Measurements from ENCODE around the gene SSPN.
"Not testable (repeated sequence)": the region's sequence is repeated elsewhere in the genome, so short reads cannot be mapped to it uniquely, and the experiment has no call there.

SSPN gene

DNA sequence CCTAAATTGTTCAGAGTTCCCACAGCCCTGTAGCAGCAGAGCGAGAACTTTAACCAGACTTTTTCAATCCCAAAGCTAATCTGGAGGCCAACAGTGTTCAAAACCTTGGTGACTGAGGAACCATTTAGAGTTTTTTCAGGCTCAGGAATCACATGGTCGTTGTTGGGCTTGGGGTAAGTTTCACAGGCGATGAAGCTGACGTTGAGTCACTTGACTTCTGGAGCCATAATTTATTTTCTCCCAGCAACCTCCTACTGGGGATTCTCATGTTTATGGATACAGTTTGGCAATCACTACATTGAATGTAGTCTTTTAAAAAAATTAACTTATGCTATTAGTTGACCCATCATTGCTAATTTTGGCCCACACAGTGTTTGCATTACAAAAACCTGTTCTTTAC lies 34.5 kb downstream of the SSPN start:
- no peak for DNase-seq (ENCODE audit: low read depth)

DNA sequence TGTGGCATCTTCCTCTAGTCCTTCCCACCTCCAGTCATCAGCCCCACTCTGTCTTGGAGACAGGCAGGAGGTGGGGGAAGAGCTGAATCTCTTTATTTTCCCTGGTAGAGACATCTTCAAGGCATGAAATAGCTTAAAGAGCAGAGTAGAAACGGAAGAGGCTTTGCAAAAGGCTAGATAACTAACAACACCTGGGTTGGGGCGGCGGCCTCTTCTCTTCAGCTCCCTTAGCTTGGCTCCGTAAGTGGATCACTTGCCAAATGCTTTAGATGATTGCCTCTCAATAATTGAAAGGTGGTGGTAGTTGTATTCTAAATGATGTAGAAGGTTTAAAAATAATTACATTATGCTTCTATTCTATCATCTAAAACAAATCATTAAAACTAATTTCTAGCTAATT lies 36.1 kb downstream of the SSPN start:
- no peak for DNase-seq (ENCODE audit: low read depth)

DNA sequence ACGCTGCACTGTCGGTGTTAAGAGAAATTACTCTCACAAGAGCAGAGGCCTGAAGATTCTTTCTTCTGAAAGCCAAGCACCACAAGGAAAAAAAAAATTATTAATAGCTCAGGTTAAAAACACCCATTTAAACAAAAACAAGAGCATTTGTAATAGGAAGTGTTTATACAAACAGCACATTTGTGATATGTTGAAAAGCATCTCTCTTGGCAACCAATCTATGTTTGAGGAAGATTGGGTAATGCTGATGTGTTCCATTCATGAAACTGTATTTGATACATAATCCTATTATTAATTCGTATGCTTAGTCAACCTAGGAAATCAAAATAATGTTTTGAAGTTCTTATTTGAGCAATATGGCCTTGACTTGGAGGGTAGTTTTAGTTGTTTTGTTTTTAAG lies 36.5 kb downstream of the SSPN start:
- no peak for DNase-seq (ENCODE audit: low read depth)

DNA sequence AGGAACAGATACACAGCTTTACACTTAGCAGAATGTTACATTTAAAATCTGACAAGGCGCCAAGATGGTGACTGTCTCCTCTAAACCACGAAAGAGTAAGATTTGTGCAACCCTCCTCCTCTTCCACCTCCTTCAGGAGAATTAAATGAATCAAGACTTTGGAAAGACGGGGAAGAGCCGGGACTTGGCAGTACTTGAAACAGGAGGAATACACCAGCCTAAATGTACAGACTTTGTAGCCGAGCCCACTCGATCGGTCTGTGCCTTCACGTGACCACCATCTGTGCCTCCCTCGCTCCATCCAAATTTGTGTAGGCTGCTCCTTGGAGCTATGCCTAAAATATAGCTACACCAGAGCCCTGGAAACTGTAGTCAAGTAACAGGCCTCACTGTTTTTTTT lies 38.3 kb downstream of the SSPN start:
- DNase-seq (ENCODE audit: low read depth) = no peak

DNA sequence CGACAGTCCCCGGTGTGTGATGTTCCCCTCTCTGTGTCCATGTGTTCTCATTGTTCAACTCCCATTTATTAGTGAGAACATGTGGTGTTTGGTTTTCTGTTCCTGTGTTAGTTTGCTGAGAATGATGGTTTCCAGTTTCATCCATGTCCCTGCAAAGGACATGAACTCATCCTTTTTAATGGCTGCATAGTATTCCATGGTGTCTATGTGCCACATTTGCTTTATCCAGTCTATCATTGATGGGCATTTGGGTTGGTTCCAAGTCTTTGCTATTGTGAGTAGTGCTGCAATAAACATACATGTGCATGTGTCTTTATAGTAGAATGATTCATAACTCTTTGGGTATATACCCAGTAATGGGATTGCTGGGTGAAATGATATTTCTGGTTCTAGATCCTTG lies 40.1 kb downstream of the SSPN start:
- not testable (repeated sequence) for DNase-seq (ENCODE audit: low read depth)

DNA sequence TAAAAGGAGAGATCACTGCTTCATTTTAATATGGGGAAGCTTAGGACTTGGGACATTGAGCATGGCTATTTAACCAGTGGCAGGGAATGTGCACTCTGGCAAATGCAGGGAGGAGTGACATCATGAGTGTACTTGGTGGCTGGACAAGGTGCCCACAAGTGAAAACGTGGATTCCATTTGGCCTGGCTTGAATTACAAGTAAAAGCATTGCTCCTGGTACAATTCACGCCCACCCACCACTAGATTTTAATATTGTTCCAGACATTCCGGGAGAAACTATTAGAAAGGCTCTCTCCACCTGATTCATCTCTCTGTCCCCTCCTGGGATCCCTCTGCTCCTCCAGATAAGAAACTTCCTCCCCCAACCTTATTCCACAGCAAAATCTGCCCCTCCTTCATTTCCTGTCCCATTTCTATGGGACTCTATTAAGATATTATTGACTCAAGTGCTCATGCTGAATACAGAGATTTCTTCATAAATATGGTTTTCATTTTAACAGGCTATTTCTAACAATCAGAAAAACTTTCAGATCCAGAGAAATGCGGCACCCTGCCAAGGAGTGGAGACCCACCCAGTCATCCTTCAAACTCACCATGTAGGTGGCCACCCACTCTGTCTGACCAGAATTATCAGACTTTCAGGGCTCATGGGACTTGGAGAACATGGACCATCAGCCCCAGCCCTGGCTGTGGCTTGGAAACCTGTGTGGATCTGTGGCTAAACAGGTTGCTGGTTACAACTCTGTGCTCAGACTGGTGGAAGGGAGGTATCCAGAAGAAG lies 43.2 kb downstream of the SSPN start:
- no peak for DNase-seq (ENCODE audit: low read depth)

DNA sequence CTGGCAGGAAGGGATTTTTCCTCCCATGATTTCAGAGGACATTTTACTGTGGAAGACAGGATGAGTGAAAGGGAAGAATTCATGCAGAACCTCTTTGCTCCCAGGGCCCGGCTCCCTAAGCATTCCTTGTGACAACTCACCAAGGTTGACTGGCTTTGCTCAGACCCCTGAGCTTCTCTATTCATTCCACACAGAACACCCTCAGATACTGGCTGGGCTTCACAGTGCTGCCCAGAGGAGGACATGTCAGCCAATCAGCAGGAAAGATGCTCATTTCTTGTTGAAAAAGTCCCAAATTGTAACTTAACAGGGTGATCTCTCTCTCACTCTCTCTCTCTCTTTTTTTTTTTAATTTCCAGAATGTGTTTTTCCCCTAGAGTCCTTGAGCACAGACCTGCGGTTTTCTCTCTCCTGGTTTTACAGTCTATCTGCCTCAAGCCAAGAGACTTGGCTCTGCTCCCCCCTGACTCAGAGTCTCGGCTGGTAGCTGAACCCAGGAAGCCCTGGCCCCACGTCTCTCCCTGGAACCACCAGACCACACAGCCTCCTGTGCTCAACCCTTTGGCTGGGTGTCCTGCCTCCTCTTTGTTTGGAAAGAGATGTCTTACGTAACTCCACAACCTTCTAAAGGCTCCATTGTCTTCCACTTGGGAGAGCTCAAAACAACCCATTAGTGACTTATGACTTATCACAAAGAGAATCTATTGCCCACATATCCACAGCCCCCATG lies 43.9 kb downstream of the SSPN start:
- no peak for DNase-seq (ENCODE audit: low read depth)

DNA sequence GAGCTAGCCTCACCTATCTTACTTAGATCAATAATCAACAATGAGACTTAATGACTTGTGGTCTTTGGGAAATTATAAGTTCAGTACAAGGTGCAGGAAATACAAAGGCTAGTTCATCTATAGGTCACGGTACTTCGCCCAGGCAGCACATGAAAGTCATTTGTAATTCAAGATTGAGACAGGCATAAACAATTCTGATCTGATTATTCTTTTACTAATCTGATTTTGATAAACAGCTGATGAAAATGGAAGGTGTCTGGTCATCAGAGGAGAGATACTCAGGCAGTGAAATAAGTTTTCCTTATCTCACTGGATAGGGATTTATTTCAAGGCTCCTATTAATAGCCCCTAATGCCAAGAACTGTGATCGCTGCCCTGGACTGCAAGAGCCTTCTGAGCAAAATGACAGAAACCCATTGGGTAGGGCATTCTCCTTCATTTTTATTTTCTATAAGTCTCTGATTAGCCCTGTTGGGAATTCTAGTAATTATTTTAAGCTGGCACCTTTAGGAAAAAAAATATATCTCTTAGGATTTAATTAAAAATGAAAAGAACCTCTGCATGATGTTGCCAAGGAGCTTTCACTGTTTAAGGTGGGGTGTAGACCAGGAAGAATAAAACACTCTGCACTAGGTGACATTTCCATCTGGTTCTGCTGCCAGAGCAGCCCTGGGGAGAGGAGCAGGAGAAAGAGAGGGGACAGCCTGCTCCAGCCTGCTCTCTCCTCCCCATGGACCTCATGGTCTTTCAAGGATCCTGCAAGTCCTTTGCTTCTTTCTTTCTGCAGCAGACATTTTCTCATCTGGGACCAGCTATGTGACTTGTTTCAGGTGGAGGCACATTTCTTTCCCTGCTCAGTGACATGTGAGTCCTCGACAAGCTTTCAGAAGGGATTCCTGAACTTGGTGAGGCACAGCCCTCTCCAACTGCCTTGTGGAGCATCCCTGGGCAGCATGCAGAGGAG lies 44.8 kb downstream of the SSPN start:
- no peak for DNase-seq (ENCODE audit: low read depth)

DNA sequence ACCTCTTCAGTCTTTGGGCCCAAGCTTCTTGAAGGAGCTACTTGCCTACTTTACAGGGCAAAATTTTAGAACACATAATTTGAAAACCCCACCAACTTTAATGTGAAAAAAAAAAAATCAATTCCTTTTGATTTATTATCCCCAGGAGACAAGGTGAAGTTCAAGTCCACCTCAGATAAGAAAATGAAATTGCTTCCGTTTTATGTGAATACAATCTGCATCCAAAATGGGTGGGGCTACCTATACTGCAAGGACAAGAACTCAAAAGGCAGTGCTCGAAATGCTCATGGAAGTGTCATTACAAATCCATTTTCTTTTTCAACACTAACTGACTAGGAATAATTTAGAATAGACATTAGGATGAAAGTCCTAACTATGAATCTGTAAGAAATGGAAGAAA lies 45.7 kb downstream of the SSPN start:
- no peak for DNase-seq (ENCODE audit: low read depth)

DNA sequence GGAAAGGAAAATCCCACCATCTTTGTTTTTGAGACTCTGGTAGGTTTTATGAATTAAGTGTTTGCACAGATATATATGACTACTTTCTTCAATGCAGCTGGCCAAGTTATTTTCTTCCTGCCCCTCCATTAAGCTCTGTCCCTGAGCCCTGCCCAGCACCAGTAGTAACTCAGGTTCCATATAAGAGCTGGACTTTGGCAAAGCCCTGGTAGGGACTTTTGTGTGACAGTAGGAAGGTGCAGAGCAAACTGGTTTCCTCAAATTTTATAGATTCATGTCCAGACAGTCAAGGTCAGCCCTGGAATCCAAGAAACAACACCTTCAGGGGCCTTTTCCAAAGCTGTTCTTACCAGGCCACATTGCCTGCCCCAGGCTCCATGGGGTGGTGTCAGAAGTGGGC lies 47.3 kb downstream of the SSPN start:
- no peak for DNase-seq (ENCODE audit: low read depth)

DNA sequence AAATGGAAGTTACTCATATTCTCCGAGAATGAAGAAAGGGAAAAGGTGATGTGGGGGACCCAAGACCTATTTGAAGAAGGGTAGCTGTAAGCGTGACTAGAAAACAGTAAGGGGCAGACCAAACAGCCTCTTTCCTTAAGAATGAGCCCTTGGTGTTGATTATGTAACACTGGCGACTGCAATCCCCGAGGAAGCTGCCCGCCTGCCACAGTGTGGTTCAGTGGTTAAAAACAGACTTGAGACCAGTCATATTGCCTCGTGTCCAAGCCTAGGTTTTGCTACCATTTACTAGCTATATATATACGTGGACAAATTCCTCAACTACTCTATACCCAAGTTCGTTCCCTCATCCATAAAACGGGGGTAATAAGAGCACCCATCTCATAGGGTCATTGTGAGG lies 49.1 kb downstream of the SSPN start:
- no peak for DNase-seq (ENCODE audit: low read depth)

DNA sequence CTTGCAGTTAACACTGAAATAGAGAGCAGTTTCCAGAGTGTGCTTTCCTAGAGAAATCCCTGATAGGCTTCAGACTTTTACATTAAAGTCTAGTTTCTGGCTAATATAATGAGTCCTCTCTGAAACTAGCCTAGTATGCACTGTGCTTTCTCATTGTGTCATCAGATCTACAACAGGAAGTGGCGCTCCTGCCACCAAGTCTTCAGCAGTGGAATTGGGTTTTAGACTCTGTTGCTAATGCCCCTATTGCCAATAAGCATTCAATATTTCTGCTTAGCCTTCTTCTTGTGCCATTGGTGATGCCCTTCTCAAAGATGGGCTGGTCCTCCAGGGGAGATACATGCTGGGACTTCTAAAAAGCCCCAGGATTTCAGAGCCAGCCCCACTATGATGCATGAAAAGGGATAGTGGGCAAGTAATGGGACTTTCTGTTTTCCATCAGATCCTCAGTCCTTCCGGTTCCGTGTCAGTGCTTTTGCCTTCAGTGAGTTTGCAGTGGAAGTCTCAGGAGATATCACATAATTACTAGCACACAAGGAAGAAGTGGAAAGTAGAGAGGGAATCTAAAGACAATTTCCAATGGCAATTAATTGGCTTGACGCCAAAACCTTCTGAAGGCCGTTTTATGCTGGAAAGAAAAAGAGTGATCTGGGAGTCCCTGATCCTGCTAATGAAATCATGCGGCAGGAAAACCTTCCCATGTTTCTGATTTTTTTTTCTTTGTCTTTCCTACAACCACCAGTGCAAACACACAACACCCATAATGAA lies 50.0 kb downstream of the SSPN start:
- DNase-seq (ENCODE audit: low read depth) = no peak

DNA sequence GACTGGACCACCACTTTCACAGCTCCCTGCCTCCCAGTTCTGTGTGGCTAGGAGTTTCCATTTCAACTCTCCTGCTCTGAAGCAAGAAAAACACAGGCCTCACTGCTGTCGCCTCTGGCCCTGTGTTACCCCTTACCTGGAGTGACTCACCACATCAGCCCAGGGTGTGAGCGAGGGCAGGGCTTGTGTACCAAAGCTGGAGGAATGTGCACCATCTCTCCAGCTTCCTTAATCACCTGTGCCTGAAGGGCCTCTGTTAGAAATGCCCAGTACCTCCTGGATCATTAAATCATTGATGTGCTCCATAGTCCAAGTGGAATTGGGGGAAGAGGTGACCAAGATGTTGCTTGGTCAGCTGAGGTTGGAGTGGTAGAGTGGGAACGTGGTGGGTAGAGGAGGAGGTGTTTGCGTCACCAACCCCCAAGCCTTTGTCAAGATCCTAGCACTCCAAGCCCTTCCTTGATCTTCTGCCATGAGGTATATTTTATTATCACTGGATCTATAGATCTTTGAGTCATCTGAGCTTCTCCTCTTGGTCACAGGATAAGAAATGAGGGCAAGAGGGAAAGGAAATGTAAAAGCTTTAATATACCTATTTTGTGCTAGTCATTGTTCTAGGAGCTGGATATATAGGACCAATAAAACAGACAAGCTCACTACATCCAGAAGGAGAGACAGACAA lies 51.3 kb downstream of the SSPN start:
- DNase-seq (ENCODE audit: low read depth) = no peak

DNA sequence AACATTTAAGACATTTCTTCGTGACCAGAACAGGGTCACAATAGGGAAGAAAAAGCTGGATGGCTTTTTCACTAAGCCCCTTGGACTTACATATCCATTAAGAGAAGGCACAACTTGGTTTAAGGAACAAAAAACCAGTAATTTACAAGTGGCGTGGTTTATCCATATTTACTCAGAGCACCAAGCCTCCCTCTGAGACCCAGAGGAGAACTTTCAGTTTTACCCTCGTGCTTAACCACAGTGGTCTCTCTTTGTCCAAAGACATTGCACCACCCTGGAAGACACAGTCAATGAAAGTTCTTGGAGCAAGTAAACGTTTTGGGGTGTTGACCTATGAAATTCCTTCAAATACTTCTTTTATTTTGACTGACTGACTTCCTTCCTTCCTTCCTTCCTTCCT lies 52.5 kb downstream of the SSPN start:
- DNase-seq (ENCODE audit: low read depth) = no peak

DNA sequence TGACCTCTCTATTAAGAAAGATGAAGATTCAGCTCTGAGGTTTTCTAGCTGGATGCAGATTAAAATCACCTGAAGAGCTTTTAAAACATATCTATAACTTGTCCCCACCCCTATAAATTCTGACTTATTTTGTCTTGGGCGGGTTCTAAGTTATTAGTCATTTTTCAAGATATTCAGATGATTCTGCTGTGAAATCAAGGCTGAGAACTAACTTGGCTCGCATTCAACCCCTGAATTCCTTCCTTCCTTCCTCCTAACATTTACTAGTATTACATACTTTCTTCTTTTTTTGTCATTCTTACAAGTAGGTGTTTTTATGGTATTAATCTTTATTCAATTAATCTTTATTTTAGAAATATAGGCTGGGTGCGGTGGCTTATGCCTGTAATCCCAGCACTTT lies 55.4 kb downstream of the SSPN start:
- DNase-seq (ENCODE audit: low read depth) = no peak

DNA sequence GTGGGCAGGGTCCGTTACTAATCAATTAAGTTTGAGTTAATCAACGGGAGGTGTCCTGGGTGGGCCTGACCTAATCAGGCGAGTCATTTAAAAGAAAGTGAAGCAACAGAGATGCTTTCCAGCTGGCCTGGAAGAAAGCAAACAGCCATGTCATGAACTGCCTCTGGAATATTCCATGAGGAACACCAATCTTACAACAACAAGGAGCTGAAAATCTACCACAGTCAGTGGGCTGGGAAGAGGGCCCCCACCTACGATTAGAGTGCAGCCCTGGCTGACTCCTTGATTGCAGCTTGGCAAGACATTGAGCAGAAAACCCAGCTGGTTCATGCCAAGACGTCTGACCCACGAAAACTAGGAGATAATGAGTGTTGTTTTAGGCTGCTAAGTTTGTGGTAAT lies 56.2 kb downstream of the SSPN start:
- DNase-seq (ENCODE audit: low read depth) = no peak

DNA sequence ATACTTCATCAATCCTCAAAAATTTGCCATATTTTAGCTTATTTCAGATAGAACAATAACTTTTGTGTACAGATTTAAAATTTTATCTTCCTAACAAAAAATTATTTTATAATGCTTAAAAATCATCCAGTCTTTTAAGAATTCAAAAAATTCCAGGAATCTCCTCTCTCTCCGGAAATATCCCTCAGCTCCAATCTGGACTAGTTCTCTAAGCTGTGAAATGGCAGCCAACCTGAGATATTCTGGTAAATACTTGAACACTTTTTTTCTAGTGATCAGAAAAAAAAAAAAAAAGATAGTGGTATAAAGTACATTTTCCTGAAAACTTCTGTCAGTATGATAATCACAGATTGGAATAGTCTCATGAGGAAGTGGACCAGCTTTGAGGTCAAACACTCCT lies 57.6 kb downstream of the SSPN start:
- no peak for DNase-seq (ENCODE audit: low read depth)

DNA sequence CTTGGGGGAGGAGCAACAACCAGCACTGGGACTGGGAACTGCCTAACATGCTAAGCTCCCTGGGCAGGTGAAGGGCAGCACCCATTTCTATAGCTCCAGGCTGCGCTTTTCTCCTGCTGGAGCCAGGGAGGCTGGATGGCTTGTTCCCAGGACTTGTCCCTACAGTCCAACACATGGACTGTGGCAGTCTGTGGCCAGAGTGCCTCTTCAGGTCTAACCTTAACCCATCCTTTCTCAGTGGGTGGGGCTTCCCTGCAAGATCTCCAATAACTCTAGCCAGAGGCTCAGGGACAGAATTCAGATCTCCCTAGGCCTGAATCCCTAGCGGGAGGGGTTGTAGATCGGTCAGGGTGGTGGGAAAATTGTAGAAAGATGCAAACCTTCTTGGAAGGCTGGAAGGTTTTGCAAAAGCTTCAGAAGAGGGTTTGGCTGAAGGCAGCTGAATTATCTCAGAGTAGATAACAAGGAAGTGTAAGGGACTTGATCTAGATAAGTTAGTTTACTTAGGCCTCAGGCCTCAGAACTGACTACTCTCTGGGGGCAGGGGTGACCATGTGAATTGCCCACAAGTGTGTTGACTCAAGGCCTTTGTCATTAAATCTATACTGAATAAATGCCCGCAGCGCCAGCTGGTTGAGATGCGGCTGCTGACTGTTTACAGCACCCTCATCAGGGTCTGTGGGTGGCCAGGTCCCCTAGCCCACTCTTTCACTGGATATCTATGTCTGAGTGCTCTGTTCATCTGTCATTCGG lies 60.7 kb downstream of the SSPN start:
- DNase-seq (ENCODE audit: low read depth) = no peak

DNA sequence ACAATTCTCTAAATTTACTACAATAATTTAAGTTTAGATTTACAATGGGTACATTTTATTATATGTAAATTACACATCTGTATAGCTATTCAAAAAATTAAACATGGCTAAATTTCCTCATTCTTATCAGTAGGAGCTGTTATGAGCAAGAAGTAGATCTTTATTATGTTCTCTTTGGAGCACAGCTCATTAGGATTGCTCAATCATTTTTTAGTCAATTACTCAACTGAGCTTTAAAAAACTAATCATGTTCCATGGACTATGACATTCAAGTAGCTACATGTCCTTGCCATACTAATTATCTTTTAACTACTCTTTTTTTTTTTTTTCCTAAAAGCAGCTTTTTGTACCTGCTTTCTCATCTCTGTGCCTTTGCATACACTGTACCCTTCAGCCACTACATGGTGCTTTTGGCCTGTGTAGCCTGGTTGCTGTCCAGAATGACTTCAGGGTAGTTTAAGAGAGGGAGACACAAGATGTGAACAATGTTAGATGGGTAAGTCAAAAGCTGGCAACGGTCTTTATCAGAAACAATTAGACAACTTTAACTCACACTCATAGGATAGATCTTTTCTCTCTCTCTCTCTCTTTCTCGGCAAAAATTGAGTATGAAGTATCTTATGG lies 69.0 kb downstream of the SSPN start:
- no peak for DNase-seq (ENCODE audit: low read depth)

DNA sequence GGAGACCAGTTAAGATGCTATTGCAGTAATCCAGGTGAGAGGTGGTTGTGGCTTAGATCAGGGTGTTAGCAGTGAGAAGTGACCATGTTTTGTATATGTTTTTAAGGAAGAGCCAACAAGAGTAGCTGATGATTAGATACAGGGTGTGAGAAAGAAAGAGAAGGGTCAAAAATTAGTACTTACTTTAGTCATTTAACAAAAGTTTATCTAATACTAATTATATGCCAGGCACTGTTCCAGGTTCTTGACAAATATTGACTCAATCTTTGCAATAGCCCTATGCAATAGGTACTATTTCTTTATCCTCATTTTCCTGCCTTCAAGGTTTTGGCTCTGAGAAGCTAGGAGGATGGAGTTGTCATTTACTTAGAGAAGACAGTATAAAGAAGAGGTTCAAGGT lies 70.2 kb downstream of the SSPN start:
- DNase-seq (ENCODE audit: low read depth) = no peak
